ENCODE results near the gene INSIG1. TPM values are rescaled to one million over a fixed set of nuclear protein-coding genes. Genes with fewer than 3 reads are reported as not detected.

INSIG1 gene
- total RNA-seq, 1 donor from 2014 or later: 109 TPM

DNA sequence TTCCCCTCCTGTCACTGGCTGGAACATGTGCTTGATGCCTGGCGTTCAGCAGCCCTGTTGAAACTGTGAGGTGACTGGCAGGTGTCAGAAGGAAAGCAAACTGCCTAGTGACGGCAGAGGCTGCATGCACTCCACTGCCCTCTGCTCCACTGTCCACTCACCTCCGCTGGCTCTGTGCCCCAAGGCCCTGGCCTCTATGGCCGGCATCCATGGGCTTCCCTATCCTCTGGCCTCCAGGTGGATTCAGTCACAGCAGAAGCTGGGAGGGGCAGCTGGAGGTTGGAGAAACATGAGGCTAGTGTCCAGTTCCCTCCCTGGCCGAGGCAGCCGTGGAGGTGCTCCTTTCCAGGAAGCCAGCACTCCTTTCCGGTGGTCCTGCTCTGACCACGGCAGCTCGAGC is 31.2 kb upstream of the INSIG1 start:
- no peak for DNase-seq

DNA sequence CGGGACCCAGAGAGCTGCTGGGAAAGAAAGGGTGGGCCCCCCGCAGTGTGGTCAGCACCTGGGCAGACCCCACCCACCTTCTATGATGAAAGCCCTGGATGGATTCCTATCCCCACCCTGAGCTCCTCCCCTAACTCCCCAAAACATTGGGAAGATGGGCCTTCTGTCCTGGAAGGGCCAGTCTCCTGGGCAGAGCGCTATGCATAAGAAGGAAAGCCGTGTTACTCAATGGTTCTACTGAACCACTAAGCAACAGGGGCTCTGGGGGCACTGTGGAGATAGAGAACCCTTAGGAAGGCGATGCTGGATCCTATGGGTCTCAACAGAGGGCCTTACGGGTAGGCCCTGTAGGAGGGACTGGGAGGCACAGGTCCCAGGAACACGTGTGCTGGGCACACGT is 30.7 kb upstream of the INSIG1 start:
- no peak for DNase-seq

DNA sequence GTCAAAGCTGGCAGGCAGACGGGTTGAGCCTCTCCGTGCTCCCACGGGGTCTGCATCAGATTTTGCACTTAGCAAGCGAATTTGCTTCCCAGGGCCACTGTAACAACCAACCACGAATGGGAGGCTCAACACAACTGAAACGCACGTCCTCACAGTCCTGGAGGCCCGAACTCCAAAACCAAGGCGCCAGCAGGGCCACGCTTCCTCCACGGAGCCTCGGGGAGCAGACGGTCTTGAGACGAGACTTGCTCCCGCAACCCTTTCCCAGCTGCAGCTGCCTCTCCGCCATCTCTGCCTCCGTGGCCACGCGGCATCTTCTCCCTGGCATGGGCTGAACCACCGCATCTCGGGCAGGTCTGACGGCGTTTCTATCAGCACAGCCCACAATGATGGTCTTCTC is 30.2 kb upstream of the INSIG1 start:
- no peak for DNase-seq

DNA sequence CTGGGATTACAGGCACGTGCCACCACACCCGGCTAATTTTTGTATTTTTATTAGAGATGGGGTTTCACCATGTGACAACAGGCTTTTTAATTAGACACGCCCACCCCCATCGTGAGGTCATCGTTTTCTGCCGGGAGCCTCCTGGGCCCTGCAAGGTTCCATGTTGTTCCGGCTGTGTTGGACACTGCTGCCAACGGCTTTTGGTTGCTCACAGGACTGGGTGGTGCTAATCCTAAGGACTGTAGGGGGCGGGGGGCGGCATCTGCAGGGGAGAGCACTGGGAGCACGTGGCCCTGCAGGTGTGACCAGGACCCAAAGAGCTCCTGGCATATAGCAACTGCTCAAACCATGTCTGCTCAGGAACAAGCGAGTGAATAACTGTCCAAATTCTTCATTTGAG is 29.5 kb upstream of the INSIG1 start:
- no peak for DNase-seq

DNA sequence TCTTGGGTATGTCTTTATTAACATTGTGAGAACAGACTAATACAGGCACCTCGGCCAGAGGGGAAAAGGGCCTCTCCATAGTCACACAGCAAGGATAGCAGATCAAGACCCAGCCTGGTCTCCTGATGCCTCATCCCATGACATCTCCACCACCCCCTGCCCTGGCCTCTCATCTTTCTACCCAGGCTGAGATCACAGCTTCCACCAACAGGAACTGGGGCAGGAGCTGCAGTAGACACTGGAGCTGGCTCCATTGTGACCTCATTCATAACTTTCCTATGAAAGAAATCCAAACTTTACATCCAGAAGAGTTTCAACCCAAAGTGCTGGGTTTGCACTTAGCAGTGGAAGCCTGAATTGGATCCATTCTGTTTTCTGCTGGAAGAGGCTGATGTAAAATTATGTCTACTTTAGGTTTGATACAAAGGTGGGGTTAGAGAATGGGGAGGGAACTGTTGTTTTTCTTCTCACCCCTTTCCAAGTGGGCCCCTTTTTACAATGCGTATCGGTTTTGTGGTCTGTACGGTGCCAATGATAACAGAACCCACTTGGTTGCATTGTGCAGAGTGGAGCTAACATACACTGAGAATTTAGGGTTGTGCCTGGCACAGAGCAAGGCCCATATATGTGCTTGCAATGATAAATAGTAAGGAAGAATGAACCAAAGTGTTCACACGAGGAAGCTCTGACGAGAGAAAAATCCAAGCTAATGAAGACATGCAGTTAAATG is 28.6 kb upstream of the INSIG1 start:
- DNase-seq: no peak

DNA sequence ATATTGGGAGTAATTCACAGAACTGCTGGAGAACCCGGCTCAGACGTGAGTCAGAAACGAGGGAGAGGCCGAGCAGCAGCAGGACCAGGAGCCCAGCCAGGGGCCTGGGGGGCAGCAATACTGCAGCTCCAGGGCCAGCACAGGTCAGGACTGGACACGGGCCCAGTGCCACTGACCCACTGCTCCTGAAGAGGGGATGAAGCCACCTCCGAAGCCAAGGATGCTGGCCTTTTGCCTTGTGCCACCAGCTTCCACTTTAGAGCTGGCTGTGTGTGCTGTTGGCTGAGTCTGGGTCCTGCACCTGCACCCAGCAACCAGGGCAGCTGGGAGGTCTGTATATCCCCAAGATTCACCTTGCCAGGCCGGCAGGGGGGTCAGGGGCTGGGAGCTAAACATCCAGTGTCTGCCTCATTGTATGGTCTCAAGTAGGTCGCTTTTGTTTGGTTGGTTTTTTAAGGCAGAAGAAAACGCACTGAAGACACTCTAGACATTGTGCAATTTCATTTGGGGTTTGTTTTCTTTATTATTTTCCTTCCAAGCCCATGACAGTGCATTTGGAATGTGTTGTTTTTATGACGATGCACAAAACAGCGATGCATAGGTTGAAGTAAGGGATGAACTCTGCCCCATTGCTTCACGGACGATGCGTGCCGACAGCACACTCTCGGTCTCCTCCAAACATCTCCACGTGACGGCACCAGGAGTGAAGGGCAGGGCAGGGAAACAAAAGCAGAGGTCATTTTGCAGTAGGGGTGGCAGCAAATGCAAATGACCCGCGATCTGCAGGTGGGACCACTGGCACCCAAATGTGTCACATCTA is 27.7 kb upstream of the INSIG1 start:
- no peak for DNase-seq

DNA sequence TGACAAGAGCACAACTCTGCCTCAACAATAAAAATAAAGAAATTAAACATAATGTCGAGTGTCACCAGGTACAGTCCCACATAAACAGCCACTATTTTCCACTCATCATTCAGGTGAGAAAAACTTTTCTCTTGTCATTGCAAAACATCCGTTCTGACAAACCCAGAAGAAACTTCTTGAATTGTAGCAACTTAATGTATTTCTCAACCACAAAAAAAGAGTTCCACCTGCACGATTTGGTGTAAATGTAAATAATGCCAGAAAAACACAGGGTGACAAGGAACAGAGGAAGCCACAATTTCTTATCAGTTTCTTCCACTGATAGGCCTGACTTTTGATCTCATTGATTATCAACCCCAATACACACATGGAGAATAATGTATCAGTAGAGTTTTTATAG is 26.8 kb upstream of the INSIG1 start:
- no peak for DNase-seq

DNA sequence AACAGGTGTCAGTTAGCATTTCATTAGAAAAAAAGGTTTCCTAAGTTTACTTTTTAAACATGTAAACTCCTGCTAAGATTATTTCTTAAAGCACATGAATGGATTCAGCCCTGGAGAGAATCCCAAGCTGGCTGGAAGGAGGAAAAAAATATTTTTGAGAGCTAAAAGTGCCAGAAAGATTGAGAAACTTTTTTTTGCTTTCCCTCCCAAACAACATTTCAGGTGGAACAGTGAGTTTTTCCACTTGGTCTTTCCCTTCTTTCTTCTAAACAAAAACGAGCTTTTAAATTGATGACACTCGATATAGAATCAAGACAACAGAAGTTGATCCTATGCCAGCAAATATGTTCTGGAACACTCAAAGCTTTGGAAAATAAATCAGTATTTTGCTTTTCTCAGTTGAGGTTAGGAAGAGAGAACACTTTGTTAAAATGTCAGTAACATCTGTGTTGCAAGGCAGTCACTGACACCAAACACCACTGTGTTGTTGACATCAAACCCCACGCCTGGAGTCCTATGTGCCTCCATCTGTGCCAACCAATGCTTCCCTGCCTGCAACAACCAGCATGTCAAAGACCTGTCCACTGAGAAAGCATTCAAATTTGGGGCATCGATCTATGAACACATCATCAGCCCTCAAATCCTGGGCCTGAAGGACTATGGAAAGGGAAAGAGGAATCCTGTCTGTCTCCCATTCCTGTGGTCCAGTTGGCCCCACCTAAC is 22.9 kb upstream of the INSIG1 start:
- no peak for DNase-seq

DNA sequence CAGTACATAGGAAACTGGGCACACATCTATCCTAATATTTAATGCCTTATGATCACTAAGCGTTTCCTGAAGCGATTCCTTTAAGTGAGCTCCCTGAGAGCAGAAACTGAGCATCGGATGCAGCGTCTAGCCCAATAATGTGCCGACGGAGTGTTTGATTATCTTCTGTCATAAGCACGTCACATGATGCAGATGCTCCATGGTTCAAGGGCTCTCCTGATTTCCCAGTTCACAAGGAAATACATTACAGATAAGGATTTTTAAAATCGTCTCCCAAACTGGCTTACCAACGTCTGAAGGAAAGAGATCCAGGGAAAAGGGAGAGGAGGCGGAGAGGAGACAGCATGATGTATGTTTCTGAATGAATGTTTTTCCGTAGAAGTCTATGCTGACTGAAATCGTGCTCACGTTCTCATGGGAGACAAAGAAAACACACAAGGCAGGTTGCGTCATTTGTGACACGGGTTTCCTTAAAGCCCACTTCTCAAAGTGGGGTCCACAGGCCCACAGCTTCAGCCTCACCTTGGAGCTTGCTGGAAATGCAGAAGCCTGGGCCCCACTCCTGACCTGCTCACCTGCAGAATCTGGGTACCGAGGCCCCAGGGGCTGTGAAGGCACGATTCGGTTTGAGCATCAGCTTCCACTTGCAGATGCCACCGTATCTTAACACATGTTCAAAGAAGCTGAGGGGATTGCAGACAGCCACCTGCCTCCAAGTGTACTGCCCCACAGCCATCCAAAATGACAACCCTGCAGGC is 21.5 kb upstream of the INSIG1 start:
- no peak for DNase-seq

DNA sequence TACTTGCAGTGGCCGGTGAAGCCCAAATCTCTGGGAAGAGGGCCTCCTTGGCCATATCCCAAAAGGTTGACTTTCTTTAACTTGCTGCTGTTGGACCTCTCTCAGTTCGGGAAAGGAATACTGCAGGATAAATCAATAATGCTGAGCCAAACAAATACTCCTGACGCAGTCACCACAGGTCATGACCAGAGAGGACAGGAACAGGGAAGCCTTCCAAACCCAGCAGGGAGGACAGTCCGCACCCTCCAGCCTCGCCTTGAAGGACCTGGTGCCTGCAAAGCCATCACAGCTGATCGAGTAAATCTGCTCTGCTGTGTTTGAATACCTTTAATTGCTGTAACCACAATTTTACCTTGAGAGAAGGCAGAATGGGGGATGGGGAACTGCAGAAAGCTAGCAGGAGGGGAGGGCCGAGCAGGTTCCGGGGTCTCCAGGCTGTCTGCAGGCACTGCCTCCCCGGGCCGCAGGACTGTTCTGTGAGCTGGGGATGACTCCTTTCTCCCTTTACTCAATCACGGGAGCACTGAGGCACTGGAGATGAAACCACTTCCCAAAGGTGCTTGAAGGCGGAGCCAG is 20.8 kb upstream of the INSIG1 start:
- no peak for DNase-seq

DNA sequence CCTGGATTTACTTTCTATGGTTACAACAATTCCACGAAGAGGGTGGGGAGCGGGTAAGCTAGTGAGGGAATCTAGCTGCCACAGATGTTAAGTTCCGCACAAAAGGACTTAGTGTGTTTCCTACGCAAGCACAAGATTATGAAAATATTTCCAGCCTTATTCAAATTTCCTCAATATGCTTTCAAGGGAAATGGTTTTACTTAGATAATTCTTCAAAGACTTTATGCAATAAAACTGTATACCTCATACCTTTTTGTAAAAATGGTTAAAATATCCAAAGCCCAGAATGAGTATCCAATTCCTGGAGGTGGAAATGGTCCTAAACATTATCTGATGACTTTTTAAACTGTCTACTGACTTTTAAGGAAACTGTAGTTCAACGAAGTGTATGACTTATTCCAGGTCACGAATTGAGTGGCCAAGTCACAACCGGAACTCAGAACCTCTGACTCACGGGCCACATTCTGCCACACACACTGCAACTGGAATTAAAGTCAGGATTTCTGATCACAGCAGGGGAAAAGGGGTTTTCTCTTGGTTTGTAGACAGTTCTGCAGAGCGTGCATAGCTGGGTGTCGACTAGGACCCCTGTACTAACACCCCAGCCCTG is 20.2 kb upstream of the INSIG1 start:
- DNase-seq: no peak

DNA sequence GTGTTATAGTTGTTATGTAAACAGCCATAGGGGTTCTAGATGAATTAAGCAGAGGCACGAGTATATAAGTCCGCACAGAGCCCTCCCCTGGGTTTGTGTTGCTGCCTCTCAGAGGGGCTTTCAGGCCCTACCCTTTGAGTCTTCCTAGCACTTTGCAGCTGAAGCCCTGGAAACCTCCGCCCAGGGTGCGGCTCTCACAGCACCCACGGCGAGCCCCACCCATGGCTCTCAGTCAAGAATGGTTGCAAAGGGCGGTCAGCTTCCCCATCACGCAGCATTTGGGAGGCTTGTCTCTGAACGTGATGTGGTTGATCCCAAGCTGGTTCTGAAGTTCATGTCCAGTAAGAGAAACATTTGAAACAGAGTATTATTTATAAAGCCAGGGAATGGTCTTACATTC is 18.8 kb upstream of the INSIG1 start:
- DNase-seq: no peak

DNA sequence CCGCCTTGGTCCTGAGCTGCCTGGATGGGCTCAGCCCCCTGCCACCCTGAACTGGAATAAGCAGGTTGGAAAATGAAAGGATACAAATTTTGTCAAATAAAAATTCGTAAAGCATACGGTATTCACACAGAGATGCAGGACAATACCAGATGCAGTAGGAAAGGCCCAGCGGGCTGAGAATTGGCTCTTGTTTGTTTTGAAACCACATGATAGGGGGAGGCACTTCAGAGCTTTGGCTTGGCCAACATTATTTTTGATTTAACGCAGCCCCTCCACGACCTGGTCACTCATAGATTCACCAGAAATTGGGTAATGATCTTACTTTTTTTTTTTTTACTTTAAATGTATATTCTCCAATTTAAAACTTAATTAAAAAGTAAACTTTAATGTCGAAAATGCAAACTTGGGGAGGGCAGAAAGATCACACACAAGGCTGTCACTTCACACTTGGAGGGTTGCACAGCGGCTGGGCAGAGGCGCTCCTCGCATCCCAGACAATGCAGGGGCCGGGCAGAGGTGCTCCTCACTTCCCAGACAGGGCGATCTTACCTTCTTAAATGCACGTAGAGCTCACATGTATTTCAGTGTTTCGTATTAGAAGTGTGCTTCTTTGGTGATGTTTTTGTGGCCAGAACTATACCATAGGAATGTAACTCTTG is 17.8 kb upstream of the INSIG1 start:
- DNase-seq: no peak

DNA sequence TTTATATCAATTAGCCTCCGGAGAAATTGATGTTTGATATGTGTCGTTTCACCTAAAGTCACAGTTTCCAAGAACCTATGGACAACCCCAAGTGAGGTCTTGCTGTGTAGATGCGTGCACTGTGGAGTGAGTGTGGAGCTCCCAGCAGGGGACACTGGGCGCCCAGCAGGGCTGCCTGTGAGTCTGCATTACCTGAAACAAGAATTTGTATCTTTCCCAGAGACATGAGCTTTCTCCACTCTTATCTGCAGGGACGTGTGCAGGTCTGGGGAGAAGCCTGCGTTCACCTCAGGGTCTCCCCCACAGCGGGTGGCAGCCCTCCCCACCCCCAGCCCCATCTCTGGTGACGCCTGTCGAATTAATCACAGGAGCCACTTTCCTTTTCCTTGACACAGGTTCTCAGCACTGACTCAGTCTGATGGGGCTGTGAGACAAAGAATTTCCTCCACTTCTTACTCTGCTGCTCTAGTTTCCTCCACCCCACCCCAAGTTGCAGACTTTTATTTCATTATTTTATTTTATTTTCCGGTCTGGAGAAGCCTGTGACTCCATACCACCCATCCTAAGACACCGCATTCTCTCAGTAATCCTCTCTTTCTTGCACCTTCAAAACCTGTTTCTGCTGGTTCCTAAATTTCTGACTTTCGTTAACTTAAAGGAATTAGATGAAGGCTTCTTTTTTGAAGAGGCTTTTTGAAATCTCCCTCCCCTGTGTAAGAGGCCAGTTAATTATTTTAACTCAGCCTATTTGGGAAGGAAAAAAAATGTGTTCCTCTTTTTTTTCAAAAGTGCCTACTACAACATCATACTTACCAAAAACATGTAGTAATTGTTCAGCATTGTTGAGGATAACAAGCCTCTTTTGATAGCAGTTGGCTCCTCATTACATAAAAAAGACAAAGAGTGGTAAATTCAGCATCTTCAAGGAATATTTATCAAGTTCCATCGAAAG is 17.0 kb upstream of the INSIG1 start:
- DNase-seq: no peak

DNA sequence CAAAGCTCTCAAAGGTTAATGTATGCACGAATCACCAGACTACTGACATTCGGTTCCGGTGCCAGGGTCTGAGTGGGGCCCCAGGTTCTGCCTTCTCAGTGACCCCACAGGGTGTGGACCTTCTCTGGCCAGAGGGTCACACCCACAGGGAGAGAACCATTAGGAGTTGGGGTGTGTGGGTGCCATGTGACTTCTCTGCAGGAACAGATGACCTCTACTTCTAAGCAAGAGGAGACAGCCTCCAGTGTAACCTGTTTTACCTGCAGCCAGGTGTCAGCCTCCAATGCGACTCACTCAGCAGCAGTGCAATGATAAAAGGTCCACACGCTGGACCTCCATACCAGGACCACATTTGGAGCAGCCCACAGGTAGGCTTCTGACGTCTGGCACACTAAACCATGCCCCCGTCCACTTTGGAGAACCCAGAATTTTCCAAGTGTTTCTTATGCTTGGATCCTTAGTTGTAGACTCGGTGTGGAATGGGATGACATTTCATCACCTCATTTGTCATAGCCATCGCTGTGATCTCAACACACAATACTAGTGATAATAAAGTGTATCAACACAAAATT is 16.2 kb upstream of the INSIG1 start:
- DNase-seq: no peak

DNA sequence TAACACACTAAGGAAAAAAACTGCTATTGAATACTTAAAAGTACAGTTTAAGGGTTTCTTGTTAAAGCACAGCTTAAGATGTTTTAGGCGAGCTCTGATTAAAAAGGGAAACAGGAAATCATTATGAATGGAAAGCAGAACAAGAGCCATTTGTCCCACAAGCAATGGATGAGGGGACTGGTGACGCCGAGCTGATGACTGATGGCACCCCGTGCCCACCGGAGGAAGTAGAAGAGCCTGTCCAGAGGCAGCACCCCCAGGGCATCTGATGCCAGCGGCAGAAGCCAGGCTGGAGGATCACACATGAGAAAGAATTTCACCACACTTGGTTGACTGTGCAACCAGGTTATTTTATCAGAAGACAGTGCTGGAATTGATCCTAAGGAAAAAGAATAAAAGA is 15.0 kb upstream of the INSIG1 start:
- DNase-seq: no peak

DNA sequence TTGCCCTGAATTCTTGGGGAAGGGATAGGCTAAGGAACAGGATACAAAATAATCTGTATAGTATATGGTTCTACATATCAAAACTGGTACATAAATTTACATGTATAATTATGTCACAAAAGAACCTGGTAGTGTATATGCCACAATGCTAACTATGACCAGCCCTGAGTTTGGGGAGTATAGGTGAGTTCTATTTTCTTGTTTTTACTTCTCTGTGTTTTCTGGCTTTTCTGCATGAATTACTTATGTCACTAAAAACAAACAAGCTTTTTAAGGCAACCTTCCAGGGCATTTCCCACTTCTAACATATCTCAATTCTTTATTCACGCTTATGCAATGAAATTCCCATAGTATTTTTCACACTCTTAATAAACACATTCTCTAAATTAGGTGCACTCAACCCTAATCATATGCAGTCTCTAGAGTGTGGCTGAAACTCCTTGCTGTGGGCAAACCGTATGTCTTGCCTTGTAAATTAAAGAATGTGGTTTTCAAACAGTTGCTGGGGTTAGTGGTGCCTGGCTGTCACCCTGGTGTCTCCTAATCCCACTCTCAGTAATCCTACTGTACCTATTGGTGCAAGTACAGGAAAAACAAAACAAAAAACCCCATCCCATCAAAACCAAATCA is 14.0 kb upstream of the INSIG1 start:
- DNase-seq: no peak

DNA sequence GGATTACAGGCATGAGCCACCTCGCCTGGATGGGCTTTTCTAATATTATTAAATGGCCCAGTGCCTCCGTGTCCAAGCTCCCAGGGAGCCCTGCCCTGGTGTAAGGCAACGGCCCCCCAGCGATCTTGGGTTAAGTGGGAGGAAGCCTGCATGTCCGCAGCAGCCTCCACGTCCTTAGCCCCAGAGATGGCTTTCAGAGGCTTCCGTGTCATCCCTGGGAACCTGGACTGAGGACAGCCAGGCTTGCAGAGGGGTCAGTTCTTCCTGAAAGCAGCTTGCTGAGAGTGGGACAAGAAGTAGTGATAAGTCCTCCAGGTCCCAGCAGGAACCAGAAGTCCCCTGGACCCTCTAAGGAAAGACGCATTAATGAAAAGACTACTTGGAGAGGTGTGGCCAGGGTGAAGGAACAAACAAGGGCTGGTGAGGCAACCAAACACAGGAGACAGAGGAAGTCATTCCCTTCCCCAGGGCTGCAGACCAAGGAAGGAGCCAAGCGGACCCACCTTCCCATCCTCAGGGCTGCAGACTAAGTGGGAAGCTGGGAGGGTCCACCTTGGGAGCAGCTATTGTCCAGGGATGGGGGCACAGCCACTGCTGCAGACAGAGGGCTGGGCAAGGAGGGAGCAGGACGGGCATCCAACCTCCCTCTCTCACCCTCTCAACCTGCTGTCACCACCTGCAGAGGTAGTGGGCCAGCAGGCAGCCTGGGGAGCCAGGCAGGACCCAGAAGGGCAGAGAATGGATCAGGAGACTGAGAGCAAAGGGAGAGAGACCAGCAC is 13.0 kb upstream of the INSIG1 start:
- DNase-seq: no peak

All from occipital lobe (tissue), 2 donors.